Fibroblast of mammary gland (primary cell): ENCODE measurements around the gene FCGR1A.
"Not testable (repeated sequence)": the region's sequence is repeated elsewhere in the genome, so short reads cannot be mapped to it uniquely, and the experiment has no call there.

Experiments
- DNase-seq: peaks from one replicate; pipeline ENCODE4 v3.0.0-alpha.2; 2010; ENCODE audit warnings: low read depth
- H3K4me3 ChIP-seq: 2 replicates; pipeline ENCODE4 v1.5.1; 2011; ENCODE audit warnings: low read depth, mild to moderate bottlenecking, low read length, moderate library complexity; ENCODE audit not compliant: control insufficient read depth

The FCGR1A gene

GRCh38 chr1:149812893-149813801 lies 30.7 kb downstream of the FCGR1A start:
- DNase-seq: peak; percentile 78
- peak overlapping the region; percentile 52 for H3K4me3 ChIP-seq

GRCh38 chr1:149820387-149820786 lies 37.9 kb downstream of the FCGR1A start:
- DNase-seq: not testable (repeated sequence)

GRCh38 chr1:149826555-149826954 lies 44.1 kb downstream of the FCGR1A start:
- DNase-seq, H3K4me3 ChIP-seq: not testable (repeated sequence)

More at GRCh38 chr1:149820387-149820786, 37.9 kb downstream of the FCGR1A start:
- not testable (repeated sequence) for H3K4me3 ChIP-seq

GRCh38 chr1:149831764-149832315 lies 49.3 kb downstream of the FCGR1A start:
- not testable (repeated sequence) for DNase-seq, H3K4me3 ChIP-seq

GRCh38 chr1:149832316-149833126 lies 50.0 kb downstream of the FCGR1A start:
- H3K4me3 ChIP-seq, DNase-seq: not testable (repeated sequence)

- not testable (repeated sequence) for H3K4me3 ChIP-seq, DNase-seq
Measured at GRCh38 chr1:149833144-149833543, 50.6 kb downstream of the FCGR1A start.

GRCh38 chr1:149841149-149841548 lies 58.7 kb downstream of the FCGR1A start:
- DNase-seq, H3K4me3 ChIP-seq: not testable (repeated sequence)
